Renal pelvis (tissue), 4 donors: Measurements from ENCODE around the gene PPP2R3B. TPM values are rescaled to one million over a fixed set of nuclear protein-coding genes. Genes with fewer than 3 reads are reported as not detected.

ENCODE experiments used
- DNase-seq: peaks from one replicate; pipeline ENCODE4 v3.0.0-alpha.2; 2013
- polyA plus RNA-seq, 3 donors: library from polyadenylated mRNA; unstranded; fragments of 120-200 nt; gene quantifications; one replicate each; pipeline ENCODE4 v1.2.1, GENCODE V29; 2013; ENCODE audit not compliant: insufficient read length in 3 of 3

PPP2R3B gene
- polyA plus RNA-seq, 3 donors = 24.8 to 32.6 (median 25.7) TPM

GRCh38 chrX:373641-374471 lies 12.9 kb downstream of the PPP2R3B start:
- DNase-seq = no peak

- no peak for DNase-seq
These were observed 13.7 kb downstream of the PPP2R3B start for GRCh38 chrX:372856-373640.

- no peak for DNase-seq
These were observed 14.8 kb downstream of the PPP2R3B start for GRCh38 chrX:371907-372306.

GRCh38 chrX:370963-371745 lies 15.6 kb downstream of the PPP2R3B start:
- DNase-seq = no peak

GRCh38 chrX:370244-370962 lies 16.3 kb downstream of the PPP2R3B start:
- DNase-seq = no peak

GRCh38 chrX:369563-370101 lies 17.1 kb downstream of the PPP2R3B start:
- no peak for DNase-seq

GRCh38 chrX:368811-369562 lies 17.7 kb downstream of the PPP2R3B start:
- DNase-seq = no peak

- no peak for DNase-seq
These were observed 18.8 kb downstream of the PPP2R3B start for GRCh38 chrX:367866-368265.

- no peak for DNase-seq
These were observed 19.4 kb downstream of the PPP2R3B start for GRCh38 chrX:367349-367748.

- DNase-seq = no peak
These were observed 22.9 kb downstream of the PPP2R3B start for GRCh38 chrX:363621-364375.

GRCh38 chrX:362937-363620 lies 23.6 kb downstream of the PPP2R3B start:
- DNase-seq = no peak

- no peak for DNase-seq
These were observed 24.4 kb downstream of the PPP2R3B start for GRCh38 chrX:362351-362750.

- DNase-seq = no peak
These were observed 25.2 kb downstream of the PPP2R3B start for GRCh38 chrX:361231-362145.

- DNase-seq = no peak
These were observed 26.1 kb downstream of the PPP2R3B start for GRCh38 chrX:360496-361150.

GRCh38 chrX:358651-359143 lies 28.0 kb downstream of the PPP2R3B start:
- no peak for DNase-seq

- DNase-seq = no peak
These were observed 28.8 kb downstream of the PPP2R3B start for GRCh38 chrX:357693-358471.
